Measurements from ENCODE around the gene C19orf25.

Gene C19orf25

DNA sequence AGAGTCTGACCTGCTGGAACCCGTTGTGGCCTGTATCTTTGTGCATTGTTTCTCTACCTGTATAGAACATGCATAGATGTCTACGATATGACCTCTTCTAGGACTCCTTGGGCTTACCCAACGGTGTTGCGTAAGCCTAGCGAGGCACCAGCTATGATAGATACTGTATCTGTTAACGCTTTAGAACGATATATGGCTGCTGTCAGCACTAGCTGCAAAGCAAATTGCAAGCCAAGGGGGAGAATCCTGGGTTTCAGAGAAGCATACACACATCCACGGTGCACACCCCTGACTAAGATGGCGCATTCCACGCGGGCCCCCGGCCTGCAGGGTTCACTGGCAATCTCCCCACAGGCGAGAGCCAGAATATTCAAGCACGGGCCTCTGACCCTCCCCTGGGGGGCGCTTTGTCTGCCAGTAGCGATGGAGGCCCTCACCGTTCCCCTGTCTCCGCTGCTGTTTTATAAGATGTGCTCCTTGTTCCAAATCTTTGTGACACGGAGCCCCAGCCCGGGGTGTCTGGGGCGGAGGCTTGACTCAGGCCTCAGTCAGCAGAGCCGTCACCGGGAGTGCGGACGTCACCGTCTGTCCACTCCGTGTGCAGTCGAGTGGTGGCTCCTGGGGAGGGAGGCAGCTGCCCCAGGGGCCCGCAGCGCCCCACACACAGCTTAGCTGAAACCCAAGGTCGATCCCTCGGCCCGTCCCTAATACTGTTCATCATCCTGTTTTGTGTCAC is 53.7 kb downstream of the C19orf25 start:
- Histone ChIP-seq H3K27ac (replicated peaks) (no peak overlapping the region), H3K27me3 (ENCODE audit: insufficient read depth, poor library complexity, severe bottlenecking) (no peaks in the 10 kb centered on the region), H3K4me3 (replicated peaks; ENCODE audit: insufficient read depth, low read length) (no peak overlapping the region)
- TF ChIP-seq, protein P1, sequence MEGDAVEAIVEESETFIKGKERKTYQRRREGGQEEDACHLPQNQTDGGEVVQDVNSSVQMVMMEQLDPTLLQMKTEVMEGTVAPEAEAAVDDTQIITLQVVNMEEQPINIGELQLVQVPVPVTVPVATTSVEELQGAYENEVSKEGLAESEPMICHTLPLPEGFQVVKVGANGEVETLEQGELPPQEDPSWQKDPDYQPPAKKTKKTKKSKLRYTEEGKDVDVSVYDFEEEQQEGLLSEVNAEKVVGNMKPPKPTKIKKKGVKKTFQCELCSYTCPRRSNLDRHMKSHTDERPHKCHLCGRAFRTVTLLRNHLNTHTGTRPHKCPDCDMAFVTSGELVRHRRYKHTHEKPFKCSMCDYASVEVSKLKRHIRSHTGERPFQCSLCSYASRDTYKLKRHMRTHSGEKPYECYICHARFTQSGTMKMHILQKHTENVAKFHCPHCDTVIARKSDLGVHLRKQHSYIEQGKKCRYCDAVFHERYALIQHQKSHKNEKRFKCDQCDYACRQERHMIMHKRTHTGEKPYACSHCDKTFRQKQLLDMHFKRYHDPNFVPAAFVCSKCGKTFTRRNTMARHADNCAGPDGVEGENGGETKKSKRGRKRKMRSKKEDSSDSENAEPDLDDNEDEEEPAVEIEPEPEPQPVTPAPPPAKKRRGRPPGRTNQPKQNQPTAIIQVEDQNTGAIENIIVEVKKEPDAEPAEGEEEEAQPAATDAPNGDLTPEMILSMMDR (IDR thresholded peaks at IDR 0.05; ENCODE audit: insufficient read depth, low read length) = no peak
- TF ChIP-seq POLR2AphosphoS5 (IDR thresholded peaks at IDR 0.05; ENCODE audit: low read depth) (no peak), GABPA (IDR thresholded peaks at IDR 0.05; ENCODE audit: low read depth) (no peak), SPI1 (IDR thresholded peaks at IDR 0.05; ENCODE audit: borderline replicate concordance, low read depth) (no peak)
- TF ChIP-seq, protein P2, sequence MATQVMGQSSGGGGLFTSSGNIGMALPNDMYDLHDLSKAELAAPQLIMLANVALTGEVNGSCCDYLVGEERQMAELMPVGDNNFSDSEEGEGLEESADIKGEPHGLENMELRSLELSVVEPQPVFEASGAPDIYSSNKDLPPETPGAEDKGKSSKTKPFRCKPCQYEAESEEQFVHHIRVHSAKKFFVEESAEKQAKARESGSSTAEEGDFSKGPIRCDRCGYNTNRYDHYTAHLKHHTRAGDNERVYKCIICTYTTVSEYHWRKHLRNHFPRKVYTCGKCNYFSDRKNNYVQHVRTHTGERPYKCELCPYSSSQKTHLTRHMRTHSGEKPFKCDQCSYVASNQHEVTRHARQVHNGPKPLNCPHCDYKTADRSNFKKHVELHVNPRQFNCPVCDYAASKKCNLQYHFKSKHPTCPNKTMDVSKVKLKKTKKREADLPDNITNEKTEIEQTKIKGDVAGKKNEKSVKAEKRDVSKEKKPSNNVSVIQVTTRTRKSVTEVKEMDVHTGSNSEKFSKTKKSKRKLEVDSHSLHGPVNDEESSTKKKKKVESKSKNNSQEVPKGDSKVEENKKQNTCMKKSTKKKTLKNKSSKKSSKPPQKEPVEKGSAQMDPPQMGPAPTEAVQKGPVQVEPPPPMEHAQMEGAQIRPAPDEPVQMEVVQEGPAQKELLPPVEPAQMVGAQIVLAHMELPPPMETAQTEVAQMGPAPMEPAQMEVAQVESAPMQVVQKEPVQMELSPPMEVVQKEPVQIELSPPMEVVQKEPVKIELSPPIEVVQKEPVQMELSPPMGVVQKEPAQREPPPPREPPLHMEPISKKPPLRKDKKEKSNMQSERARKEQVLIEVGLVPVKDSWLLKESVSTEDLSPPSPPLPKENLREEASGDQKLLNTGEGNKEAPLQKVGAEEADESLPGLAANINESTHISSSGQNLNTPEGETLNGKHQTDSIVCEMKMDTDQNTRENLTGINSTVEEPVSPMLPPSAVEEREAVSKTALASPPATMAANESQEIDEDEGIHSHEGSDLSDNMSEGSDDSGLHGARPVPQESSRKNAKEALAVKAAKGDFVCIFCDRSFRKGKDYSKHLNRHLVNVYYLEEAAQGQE (IDR thresholded peaks at IDR 0.05; ENCODE audit: insufficient replicate concordance, low read depth) = no peak
- DNase-seq (ENCODE audit: low read depth in 1 of 2, low spot score in 1 of 2) = peak in 1 of 2 experiments; percentile 43

DNA sequence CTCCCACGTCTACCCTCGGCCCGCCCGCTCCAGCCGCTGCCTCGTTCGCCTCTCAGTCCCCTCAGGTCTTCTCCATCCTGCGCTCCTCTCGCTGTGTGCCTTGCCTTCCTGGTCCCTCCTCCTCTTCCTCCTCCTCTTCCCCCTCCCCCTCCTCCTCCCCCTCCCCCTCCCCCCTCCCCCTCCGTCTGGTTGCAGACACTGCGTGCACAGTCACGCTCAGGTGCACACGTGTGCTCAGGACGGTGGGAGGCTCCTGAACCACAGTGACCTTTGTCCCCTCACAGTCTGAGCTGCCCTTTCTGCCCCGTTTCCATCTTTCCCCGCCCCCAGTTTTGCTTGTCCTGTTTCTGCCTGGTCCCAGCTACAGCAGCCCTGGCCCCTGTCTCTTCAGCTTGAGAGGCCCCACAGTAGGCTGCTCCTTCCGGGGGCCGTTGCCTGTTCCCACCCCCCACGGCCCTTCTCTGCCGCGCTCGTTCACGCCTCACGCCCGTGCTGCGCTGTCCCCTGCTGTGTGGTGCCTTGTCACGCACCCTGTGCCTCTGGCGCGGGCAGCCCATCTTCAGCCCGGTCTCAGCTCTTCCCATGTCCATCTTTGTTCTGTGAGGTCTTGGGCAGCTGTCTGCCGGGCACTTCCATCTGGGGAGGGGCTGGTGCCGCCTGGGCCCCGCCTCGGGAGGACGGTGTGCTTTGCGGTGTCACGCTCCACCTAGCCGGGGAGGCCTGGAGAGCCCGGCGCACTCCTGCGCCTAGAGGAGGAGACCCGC is 54.6 kb downstream of the C19orf25 start:
- DNase-seq (ENCODE audit: low read depth in 1 of 2, low spot score in 1 of 2) = no peak
- Histone ChIP-seq H3K4me3 (replicated peaks; ENCODE audit: insufficient read depth, low read length) (no peak overlapping the region), H3K27ac (replicated peaks) (no peak overlapping the region), H3K27me3 (ENCODE audit: insufficient read depth, poor library complexity, severe bottlenecking) (no peaks in the 10 kb centered on the region)
- 0 out of 2 replicates have a peak, but pooled peaks have one; percentile 8 for TF ChIP-seq POLR2AphosphoS5 (IDR thresholded peaks at IDR 0.05; ENCODE audit: low read depth)
- TF ChIP-seq, protein P2 (IDR thresholded peaks at IDR 0.05; ENCODE audit: insufficient replicate concordance, low read depth) = no peak

DNA sequence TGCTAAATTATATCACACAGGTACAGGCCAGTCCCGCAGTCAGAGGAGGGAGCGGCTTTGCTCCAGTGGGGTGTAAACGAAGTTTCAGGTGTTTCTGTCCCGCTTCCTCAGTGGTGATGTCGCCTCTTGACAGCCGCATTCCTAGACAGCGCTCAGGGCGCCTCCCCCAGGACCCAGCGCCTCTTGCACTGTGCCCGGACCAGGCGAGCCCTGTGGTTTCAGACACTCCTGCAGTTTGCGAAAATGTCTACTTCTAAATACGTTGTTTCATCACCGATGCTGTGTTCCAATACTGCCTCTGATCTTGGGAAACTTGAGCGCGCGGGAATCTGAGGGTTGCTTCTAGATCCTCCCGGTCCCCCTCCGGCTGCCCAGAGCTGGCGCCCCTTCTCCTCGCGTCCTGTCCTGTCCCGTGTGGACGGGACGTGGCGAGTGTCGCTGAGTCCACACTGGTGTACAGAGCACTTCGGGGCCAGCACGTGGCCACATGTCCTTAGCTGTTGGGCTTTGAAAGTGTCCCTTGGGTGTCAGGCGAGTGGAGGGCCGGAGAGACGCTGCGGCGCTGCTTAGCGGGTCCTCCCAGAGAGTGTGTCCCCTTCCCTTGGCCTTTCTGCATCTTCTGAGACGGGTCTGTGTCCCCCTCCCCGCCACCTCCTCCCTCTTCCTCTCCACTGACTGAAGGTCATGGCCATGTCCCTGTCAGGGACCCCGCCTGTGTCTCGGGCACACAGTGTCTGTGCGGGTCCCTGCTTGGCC is 55.4 kb downstream of the C19orf25 start:
- no peak for TF ChIP-seq POLR2AphosphoS5 (IDR thresholded peaks at IDR 0.05; ENCODE audit: low read depth)
- TF ChIP-seq GABPA (IDR thresholded peaks at IDR 0.05; ENCODE audit: low read depth) = no peak
- TF ChIP-seq, protein P2 (IDR thresholded peaks at IDR 0.05; ENCODE audit: insufficient replicate concordance, low read depth) = no peak
- no peak for TF ChIP-seq SPI1 (IDR thresholded peaks at IDR 0.05; ENCODE audit: borderline replicate concordance, low read depth)
- TF ChIP-seq, protein P1 (IDR thresholded peaks at IDR 0.05; ENCODE audit: insufficient read depth, low read length) = no peak
- Histone ChIP-seq H3K27ac (replicated peaks) (peak overlapping the region; percentile 21; the same call in 1 of the 2 replicates), H3K27me3 (ENCODE audit: insufficient read depth, poor library complexity, severe bottlenecking) (no peaks in the 10 kb centered on the region), H3K4me3 (replicated peaks; ENCODE audit: insufficient read depth, low read length) (no peak overlapping the region)
- DNase-seq (ENCODE audit: low read depth in 1 of 2, low spot score in 1 of 2) = peak in 1 of 2 experiments; percentile 46
